GM21515 (cell line): ENCODE results near the gene DNAH9.

Source experiments
- ATAC-seq: cut with Tn5 transposase; IDR thresholded peaks from one replicate; pipeline ENCODE4 v1.9.1; 2021; ENCODE audit not compliant: unreplicated experiment

DNAH9 gene

DNA sequence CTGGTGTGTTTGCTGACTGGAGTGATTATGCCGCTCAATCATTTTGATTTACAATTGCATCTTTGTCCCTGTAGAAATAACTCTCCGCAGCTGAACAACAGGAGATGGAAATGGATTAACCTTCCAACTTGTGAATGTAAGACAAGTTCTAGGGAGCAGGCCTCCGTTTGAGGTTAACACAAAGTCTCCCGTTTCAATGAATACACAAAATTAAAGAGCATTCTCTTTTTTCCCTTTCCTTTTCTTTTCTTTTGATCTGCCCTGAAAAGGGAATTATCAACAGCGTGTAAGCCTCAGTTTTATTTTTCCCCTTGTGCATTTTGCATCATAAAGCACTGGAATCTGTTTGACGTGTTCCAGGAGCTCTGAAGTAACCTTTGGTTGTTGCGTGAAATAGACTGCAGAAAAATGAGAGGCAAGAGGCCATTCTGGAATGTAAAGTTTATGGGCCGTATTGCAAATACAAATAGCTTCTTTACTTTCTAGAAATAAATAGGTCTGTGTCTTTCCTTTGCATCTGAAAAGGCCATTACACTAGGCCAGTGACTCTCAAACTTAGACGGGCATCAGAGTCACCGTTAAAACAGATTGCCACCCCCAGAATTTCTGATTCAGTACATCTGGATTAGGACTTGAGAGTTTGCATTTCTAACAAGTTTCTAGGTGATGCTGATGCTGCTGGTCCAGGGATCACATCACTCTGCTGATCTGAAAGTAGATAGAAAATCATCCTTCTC, 234.3 kb downstream of the DNAH9 start:
- ATAC-seq, result no peak

DNA sequence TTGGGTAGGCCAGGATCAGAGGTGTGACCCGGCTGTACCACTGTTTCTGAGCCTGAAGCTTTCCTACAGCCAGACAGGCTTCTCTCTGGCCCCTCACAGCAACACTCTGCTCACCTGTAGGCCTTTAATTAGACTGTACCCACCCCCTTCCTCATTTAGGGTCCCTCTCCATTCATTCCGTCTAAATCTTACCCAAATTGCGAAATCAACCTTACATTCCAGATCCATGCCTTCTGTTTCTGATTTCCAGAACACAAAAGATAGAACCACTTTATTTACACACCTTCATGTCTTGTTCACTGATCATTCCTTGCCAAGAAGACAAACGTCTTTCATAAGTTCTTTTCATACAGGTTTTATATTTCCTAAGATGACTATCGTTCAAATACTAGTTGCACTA, 238.2 kb downstream of the DNAH9 start:
- no peak for ATAC-seq

DNA sequence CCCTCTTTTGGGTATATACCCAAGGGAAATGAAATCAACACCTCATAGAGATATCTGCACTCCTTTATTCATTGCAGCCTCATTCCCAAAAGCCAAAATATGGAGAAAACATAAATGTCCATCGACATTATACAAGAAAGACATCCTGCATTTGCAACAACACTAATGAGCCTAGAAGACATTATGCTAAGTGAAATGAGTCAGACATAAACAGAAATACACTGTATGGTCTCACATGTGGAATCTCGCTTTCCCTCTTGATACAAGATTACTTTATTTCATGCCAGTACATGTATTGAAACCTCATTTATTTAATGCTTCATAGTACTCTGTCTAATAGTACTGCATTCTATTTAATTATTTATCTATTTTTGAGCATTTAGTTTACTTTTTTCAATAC, 241.8 kb downstream of the DNAH9 start:
- ATAC-seq, result no peak

DNA sequence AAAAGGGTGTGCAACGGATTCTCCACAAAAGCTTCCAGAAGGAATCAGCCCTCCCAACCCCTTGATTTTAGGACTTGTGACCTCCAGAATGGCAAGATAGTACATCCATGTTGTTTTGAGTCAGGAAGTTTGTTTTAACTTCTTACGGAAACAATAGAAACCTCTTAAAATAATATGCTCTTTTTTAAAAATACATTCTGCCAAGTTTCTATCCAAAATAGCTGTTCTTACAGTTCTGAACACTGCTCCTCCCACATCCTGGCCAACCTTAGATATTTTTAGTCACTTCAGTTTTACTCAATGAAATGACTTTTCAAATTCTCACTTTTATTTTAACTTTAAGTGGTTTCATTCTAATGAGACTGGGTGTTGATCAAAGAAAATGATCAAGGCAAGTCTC, 242.6 kb downstream of the DNAH9 start:
- ATAC-seq, result no peak

DNA sequence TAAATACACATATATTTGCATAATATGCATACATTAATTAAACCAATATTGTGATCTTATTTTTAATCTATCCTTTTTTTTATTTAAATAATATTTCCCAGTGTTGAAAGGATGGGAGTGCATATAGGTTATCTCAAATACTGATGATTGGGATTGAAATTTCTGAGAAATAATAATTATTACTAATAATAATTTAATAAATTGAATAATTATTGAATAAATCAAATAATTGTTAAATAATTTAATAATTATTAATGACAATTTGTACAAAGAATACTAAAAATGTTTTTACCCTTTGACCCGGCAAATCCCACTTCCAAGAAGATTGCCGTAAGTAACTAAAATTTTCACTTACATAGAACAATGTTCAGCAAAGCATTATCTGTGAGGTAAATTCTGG, 250.1 kb downstream of the DNAH9 start:
- ATAC-seq, result no peak

DNA sequence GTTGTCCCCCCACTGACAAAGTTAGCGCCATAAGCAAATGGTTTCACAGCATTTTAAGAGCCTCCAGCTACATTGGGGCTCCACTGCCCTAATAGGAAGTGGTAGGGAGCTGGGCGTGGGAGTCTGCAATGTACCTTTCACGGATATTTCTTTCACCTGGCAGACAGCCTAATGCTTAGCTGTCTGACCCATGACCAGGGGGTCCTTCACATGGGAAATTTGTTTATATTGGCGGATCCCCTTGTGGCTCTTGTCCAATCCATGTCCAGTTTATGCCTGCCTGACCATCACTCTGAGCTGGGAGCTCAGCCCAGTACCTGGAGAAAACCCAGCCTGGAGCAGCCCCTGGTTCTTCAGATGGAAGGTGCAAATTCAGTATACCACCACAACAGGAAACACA, 254.0 kb downstream of the DNAH9 start:
- ATAC-seq, result no peak

DNA sequence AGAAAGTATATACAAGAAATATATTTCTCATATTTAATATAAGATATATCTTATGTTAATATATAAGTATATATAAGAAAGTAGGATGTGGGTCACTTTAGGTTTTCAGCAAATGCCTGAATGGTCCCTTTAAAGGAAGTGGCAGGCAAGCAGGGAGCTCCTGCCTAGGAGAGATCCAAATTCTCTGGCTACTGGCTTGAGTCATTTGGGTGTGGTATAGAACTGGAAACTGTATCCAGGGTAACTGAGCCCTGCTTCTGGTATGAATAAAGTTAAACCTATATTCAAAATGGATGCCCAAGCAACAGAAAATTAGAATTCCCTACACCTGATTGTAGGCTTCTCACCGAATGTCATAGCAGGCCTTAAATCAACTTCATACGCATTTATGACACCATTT, 254.6 kb downstream of the DNAH9 start:
- no peak for ATAC-seq

DNA sequence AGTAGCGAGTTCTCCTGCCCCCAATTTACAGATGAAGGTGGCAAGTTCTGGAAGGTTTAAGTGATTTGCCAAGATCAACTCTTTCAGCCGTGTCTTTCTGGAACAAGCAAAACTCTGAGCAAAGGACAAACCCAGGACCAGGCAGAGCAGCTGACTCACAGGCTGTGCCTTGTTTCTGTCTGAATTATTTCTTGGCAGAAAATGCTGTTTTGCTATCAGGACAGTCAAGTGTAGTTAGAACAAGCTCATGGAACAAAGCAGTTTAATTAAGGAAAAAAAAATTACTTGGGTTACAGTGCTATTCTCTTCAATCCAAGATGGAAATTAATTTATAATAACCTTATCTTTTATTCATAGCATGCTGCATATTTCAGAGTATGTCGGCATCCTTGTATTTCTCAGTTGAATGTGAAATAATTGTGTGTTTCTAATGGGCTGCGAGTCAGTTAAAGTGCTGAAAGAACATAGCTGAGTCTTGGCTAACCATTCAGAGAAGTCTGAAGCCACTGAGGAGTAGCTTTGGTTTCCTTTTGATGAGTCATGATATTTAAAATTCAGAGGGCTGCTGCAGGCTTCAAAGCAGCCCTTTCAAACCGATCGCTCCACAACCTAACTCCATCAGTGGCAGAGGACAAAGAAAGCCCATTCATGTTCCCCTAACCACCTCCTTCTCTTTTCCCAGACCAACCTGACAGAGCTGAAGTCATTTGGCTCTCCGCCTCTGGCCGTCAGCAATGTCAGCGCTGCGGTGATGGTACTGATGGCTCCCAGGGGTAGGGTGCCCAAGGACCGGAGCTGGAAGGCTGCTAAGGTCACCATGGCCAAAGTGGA, 255.3 kb downstream of the DNAH9 start:
- no peak for ATAC-seq

DNA sequence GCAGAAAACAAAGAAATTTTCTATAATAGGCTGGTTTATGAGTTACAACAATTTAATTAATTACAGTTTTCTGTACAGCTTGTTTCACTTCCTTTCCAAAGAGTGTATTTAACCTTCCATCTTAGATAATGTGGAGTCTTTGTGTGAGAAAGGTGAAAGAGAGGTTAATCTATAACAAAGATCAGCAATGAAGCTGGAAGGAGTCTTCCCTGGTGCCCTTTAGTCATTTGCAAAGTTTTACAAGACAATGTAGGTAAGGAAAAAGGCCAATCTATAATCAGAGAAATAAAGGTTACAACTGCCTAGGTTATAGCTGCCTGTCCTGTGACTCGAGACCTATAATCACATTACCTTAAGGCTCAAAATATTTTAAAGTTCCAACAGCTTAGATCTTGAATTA, 257.0 kb downstream of the DNAH9 start:
- no peak for ATAC-seq

DNA sequence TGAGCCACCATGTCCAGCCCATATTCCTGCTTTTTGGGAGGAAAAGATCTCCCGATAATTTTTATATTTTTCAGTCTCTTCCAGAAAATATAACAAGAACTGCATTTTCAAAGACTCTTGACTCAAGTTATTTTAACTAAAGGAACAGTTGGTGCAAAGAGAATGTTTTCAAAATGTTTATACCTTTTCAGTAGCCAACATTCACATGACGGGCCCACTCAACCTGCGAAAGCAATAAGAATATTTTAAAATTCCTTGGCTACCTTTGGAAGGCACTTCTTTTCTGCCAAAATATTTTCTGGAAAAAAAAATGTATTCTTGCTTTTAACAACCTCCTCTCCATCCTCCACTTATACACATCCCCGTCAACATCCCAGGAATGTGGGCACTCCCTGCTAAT, 258.7 kb downstream of the DNAH9 start:
- ATAC-seq, result no peak

DNA sequence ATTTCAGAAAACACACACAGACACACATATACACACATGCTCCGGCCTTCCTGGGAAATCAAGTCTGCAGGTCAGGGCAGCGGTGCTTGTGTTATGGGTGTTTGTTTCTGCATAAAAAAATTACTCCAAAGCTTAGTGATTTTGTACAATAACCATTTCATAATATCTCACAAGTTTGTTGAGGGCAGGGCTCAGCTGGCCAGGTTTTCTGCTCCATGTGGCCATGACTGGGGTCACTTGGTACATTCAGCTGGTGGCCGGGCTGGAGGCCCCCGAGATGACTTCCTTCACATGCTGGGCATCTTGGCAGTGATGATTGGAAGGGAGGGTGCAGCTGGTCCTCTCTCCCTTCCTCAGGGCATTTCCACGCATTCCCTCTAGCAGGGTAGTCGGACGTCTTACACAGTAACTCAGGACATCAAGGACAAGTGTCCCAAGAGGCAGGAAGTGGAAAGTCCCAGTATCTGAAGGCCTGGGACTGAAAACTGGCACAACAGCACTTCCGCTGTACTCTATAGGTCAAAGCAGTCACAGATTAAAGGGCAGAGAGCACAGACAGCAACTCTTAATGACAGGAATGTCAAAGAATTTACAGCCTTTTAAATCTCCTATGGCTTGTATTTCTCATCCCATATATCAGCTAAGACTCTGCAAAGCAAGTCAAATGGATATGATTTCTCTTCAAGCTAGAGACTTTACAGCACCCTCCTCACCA, 271.6 kb downstream of the DNAH9 start:
- no peak for ATAC-seq

DNA sequence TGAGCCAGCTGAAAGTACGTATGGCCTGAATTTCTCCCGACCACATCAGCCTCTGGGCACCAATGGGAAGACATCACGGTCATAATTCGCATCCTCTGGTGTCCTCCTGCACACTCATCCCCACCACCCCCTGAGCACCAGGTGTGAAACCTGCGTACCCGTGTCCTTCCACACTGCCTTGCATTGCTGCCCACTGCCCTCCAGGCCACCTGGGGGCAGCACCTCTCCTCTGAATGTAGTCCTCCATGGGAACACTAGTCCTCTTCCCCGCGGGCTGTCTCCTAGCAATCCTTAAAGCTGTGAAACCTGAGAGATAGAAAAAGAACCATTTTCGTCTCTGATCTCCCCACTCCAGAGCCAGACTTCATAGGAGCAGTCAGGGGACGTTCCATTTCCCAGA, 273.5 kb downstream of the DNAH9 start:
- ATAC-seq, result no peak

DNA sequence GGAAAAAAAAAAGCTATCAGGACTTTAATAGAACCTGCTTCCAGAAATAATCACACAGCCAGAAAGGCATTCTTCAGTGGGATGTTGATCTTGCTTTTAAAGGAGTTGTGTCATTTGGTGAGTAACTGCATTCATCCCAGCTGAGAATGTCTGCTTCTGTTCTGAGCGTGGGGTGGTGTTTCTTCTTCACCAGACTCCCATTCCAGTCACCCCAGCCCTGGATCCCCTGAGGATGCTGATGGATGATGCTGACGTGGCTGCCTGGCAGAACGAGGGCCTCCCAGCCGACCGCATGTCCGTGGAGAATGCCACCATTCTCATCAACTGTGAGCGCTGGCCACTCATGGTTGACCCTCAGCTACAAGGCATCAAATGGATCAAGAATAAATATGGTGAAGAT, 276.5 kb downstream of the DNAH9 start:
- no peak for ATAC-seq

DNA sequence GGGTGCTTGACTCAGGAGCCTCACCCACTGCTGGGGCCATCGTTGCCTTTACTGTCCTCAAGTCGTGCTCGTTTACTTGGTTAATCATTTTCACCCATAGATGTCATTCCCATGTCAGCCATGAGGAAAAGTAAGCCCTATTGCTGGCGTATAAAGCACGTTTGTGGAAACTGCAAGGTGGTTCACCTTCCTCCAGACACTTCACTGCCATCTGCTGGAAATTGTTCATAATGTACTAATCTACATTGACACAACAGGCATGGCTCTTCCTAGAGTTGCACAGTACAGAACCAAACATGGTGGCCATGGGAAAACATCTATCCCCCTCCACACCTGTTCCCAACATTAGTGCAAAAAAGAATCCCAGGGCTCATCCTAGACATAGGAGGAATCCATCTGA, 282.4 kb downstream of the DNAH9 start:
- ATAC-seq, result no peak

DNA sequence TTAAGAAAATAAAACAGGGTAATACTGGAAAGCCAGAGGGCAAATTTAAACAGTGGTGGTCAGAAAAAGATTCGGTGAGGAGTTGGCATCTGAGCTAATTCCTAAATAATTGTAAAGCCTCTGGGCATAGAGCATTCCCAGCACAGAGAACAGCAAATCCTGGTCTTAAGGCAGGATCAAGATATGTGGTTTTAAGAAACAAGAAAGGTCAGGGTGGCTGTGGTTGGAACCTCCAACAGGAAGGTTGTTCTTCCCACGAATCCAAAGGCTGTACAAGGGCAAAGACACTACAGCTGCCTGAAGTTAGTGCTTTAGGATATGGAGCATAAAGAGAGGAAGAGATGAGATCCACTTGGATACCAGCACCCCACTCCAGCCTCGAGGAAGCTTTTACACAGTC, 284.4 kb downstream of the DNAH9 start:
- no peak for ATAC-seq

DNA sequence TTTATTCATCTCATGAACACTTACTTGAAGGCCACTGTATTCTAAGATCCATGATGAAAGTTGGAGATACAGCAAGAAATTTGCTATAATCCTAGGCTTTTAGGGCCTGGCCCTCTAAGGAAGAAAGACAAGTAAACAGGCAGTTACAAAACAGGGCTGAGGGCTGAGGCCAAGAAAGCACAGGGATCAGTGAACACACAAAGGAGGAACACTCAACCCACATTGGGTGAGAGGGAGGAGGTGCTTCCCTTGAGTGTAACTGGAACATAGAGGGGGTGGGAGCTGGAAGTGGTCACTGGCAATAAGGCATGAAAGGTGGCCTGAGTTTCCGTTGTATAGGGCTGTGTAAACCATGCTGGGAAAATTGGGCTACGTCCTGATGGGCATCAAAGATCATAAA, 286.8 kb downstream of the DNAH9 start:
- no peak for ATAC-seq

DNA sequence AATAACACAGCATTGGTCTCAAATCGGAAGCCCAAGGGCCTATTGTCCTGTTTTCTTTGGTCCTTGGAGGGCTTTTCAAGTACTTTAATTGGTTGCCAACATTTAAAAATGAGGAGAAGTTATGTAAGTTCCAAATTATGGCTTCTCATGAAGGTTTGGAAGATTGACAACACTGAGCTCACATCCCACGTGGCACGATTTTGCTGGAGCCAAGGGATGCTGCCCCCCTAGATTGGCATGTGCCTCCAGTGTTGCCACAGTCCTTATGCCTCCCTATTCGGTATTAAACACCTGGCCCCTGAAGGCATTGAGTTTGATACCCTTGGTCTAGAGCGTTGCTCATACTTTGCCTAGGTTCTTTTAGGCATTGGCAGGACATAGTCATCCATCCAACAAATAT, 291.0 kb downstream of the DNAH9 start:
- ATAC-seq, result no peak

DNA sequence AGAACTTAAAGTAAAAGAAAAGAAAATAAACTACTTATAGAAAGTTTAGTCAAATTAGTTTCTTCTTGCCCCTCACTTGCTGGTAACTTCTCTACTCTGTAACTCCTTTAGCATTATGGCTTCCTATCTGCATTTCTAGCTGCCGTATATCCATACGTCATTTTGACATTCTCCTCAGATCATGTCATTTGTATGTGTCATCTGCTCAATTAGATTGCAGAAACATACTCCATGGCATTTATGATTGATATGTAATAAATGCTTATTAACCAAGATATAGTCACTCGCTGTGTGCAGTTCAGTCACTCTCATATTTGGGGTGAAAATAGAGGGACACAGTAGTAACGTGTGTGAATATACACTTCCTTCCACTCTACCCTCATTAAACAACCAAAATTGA, 295.6 kb downstream of the DNAH9 start:
- ATAC-seq, result no peak

DNA sequence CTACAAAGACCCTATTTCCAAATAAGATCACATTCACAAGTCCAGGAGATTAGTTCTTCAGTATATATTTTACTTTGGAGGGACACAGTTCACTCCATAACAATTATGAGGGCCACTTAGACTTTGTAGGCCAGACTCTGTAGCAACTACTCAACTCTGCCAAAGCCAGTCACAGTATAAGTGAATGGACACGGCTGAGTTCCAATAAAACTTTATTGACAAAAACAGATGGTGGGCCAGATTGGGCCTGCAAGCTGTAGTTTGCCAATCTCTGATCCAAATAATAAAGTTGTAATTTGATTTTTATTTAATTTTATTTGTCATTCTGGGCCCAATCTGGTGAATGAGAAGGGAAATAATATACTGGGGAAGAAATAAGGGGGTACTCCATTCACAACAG, 297.9 kb downstream of the DNAH9 start:
- no peak for ATAC-seq

DNA sequence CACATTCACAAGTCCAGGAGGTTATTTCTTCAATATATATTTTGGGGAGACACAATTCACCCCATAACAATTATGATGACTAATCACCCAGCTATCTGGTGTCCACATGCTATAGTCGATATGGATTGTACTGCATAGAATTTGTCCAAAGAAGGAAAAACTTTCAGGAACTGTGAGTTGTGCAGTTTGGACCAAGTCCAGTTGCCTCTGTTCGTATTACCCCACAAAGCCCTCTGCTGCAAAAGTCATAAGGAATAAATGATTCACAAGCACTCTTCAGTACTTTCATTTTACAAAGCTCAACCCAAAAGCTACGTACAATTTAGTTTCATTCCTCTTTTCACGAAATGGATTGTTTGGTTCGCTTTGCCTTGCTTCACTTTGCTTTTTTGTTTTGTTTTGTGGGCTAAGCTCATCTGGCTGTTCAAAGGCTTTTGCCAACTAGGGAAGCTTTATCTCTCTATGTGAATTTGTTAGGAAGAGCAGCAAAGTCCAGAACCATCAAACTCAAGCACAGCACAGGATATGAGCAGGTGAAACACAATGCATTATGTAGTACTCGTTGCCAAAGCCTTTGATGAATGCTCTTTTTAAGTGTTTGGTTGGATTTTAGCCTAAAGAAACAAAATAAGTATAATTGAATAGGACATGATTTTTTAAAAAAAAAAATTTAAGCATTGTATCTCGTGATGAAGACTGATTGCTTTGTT, 300.4 kb downstream of the DNAH9 start:
- no peak for ATAC-seq

DNA sequence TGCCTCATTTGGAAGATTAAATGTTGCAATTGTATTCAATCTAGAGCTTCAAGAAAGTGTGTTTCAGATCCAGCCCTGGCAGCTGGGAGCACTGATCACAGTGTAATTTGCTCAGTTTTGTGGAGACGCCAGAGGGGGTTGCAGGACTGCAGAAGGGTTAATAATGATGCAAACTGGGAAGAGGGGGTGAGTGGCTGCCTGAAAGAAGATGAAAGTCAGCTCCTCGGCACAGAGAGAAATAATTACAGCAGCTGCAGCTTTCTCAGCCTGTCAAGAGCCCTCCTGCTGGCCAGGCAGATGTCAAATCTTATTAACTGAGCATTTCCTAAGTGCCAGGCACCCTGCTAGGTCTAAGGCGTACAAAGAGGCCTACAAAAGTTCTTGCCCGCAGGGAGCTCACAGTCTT, 301.3 kb downstream of the DNAH9 start:
- ATAC-seq, result no peak
